Kidney (tissue), 14 donors: ENCODE data around the gene SLC2A9. TPM values are rescaled to one million over a fixed set of nuclear protein-coding genes. Genes with fewer than 3 reads are reported as not detected.

Experiments used
- DNase-seq, 5 donors: peaks; one replicate each; pipeline ENCODE4 v3.0.0-alpha.2; 2013 to 2020
- FAIRE-seq: peaks from 2 replicates; lab custom pipeline; 2012; peaks lifted over from hg19 to GRCh38; lab: Jason Lieb, UNC
- H3K27ac ChIP-seq, 2 donors: one replicate each; pipeline ENCODE4 v1.7.0; 2013; ENCODE audit warnings: low read depth in 2 of 2, low read length in 2 of 2, inconsistent platforms in 1 of 2
- H3K27me3 ChIP-seq: one replicate; pipeline ENCODE4 v1.7.1; 2013; ENCODE audit warnings: low read length, inconsistent platforms; ENCODE audit not compliant: control insufficient read depth, insufficient read depth
- H3K36me3 ChIP-seq, 3 donors: one replicate each; pipeline versions ENCODE4 v1.7.0 to v1.7.1; 2013; ENCODE audit warnings: low read length in 3 of 3, control low read depth in 1 of 3, inconsistent platforms in 1 of 3; ENCODE audit not compliant: insufficient read depth in 3 of 3, control insufficient read depth in 2 of 3
- H3K4me1 ChIP-seq, 3 donors: one replicate each; pipeline versions ENCODE4 v1.7.0 to v1.7.1; 2013; ENCODE audit warnings: low read length in 3 of 3, inconsistent platforms in 1 of 3, low read depth in 1 of 3; ENCODE audit not compliant: control insufficient read depth in 2 of 3, insufficient read depth in 2 of 3
- H3K4me3 ChIP-seq, 3 donors: one replicate each; pipeline versions ENCODE4 v1.7.0 to v1.8.1; 2013; ENCODE audit warnings: low read length in 3 of 3, control low read depth in 1 of 3, inconsistent platforms in 1 of 3
- H3K9ac ChIP-seq, 3 donors: one replicate each; pipeline versions ENCODE4 v1.7.0 to v1.7.1; 2013; ENCODE audit warnings: low read length in 3 of 3, control low read depth in 1 of 3, inconsistent platforms in 1 of 3
- H3K9me3 ChIP-seq, 3 donors: one replicate each; pipeline versions ENCODE4 v1.7.0 to v1.7.1; 2013; ENCODE audit warnings: low read length in 3 of 3, control low read depth in 1 of 3, inconsistent platforms in 1 of 3; ENCODE audit not compliant: control insufficient read depth in 2 of 3, insufficient read depth in 1 of 3
- intact Hi-C: fragments of 100-400 bp; cut with DNase I; formaldehyde crosslinking; loops from one replicate; pipeline ENCODE4 v1.11.1; 2022
- polyA plus RNA-seq: library from polyadenylated mRNA; stranded (reverse); fragments of 350-450 nt; fragmentation: Illumina TruSeq; extraction: RNeasy Lipid Tissue Mini Kit (QIAGEN cat#74804); gene quantifications from one replicate; pipeline ENCODE4 v1.2.3, GENCODE V29; 2014; ENCODE audit warnings: low read depth, low replicate concordance; ENCODE audit not compliant: insufficient read depth
- total RNA-seq: library from RNA; stranded (reverse); fragmentation: NEBNext Ultra II Directional; extraction: Animal tissue kit (Norgen Biotek cat#: 25700); gene quantifications from one replicate; pipeline ENCODE4 v1.2.1, GENCODE V29; 2021
- TF ChIP-seq, protein P1 (sequence below): IDR thresholded peaks from 3 replicates; pipeline ENCODE4 v1.5.1; 2012; ENCODE audit warnings: mild to moderate bottlenecking, moderate library complexity, borderline replicate concordance; ENCODE audit not compliant: insufficient read depth; ENCODE audit errors: extremely low read depth
- donor health status: control.
- donor health status: control.
- donor health status: control.
- donor health status: control.
- donor health status: control.
- donor health status: DM: yes; HTN: yes; CAD: no.
- donor health status: Normal renal cell carcinoma (clear cell type).

The SLC2A9 gene
- total and polyA plus RNA-seq, 2 donors from 2014 or later, result 41.5 to 47.6 TPM

DNA sequence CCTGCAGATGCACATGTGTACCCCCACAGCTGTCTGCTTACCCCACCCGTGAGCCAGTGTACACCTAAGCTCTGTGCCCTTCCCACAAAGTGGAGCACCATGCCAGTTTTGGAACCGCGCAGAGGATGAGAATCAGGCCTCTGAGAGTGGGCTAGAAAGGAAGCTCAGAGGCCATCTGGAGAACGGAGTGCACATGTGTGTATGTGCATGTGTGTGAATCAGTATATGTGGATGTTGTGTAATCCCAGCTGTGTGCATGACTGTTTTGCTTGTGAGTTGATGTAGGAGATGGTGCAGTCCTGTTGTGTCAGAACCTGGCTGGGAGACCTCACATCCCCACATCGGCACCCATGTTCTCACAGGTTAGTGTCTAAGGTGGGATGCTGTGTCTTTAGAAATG lies 146.9 kb downstream of the SLC2A9 start:
- DNase-seq (no peak), FAIRE-seq (no peak)
- no peaks in the 10 kb centered on the region for H3K9me3 ChIP-seq
- intact Hi-C loops, result no loop called here
- H3K27ac ChIP-seq, result no peak overlapping the region
- no peaks in the 10 kb centered on the region for H3K4me1 ChIP-seq
- H3K36me3 ChIP-seq, result no peaks in the 10 kb centered on the region
- H3K9ac ChIP-seq, result no peak overlapping the region
- H3K4me3 ChIP-seq, result no peak overlapping the region
- no peaks in the 10 kb centered on the region for H3K27me3 ChIP-seq
- TF ChIP-seq, protein P1, sequence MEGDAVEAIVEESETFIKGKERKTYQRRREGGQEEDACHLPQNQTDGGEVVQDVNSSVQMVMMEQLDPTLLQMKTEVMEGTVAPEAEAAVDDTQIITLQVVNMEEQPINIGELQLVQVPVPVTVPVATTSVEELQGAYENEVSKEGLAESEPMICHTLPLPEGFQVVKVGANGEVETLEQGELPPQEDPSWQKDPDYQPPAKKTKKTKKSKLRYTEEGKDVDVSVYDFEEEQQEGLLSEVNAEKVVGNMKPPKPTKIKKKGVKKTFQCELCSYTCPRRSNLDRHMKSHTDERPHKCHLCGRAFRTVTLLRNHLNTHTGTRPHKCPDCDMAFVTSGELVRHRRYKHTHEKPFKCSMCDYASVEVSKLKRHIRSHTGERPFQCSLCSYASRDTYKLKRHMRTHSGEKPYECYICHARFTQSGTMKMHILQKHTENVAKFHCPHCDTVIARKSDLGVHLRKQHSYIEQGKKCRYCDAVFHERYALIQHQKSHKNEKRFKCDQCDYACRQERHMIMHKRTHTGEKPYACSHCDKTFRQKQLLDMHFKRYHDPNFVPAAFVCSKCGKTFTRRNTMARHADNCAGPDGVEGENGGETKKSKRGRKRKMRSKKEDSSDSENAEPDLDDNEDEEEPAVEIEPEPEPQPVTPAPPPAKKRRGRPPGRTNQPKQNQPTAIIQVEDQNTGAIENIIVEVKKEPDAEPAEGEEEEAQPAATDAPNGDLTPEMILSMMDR, result no peak

DNA sequence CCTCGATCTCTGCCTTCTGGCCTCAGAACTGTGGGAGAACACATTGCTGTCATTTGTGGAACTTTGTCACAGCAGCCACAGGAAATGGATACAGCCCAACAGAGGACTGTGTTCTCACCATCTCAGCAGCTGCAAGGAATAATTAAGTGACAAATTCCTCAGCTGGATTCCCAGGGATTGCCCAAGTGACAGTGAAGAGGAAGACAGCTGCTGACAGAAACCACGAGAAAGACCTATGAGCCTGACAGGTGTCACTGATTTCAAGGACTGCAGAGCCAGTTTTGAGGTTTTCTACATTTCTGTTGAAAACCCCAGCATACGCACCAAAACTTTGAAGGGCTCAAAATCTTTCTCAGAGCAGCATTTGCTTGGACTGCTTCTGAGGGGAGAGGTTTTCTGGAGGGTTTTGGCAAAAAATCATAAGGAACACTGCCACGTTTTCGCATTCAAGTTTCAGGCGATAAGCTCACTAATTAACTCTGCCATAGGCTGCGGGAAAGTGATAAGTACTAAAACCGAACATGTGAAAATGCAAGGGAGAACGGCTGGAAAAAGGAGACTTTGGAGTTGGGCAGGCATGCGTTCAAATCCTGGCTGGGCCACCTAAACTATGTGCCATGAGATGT lies 151.0 kb downstream of the SLC2A9 start:
- intact Hi-C loops, result no loop called here
- no peaks in the 10 kb centered on the region for H3K4me1 ChIP-seq
- H3K9ac ChIP-seq, result no peak overlapping the region
- DNase-seq, result no peak
- no peaks in the 10 kb centered on the region for H3K9me3 ChIP-seq
- TF ChIP-seq, protein P1, result no peak
- FAIRE-seq, result no peak
- H3K27me3 ChIP-seq, result no peaks in the 10 kb centered on the region
- no peak overlapping the region for H3K4me3 ChIP-seq
- no peaks in the 10 kb centered on the region for H3K36me3 ChIP-seq
- H3K27ac ChIP-seq, result no peak overlapping the region

DNA sequence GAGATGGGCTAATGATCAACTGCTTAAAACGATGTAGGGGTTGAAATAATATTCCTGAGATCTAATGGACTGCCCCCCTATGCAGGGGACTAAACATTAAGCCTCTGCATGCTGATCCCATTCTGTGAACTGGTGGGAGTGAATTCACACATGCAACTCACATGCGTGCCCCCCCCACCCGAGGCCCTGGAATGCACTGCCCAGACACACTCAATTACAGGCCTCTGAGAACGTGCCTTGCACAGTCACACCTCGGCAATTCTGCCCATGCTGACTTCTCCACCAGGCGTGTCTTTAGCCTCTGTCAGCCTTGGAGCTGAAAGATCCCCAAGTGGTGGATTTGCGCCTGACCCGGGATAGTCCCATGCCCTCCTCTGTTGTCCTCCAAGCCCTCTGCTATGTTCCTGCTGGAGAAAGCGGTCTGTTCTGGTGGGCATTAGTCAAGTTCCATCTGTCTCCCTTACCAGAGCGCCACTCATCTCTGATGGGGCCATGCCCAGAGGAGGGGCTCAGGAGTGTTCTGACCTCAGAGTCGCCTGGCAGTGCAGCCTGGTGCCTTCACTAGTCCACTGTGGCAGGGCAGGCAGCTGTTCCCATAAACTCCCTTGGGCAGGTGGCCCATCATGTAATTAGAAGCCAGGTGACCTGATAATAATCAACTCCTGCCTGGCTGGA lies 153.4 kb downstream of the SLC2A9 start:
- H3K27me3 ChIP-seq, result no peaks in the 10 kb centered on the region
- intact Hi-C loops, result no loop called here
- H3K4me1 ChIP-seq, result no peaks in the 10 kb centered on the region
- no peaks in the 10 kb centered on the region for H3K9me3 ChIP-seq
- FAIRE-seq, result no peak
- no peak overlapping the region for H3K27ac ChIP-seq
- peak in 4 of 5 donors; percentile 78 to 88 (median 82) for DNase-seq
- TF ChIP-seq, protein P1, result no peak
- H3K36me3 ChIP-seq, result no peaks in the 10 kb centered on the region
- no peak overlapping the region for H3K9ac ChIP-seq
- H3K4me3 ChIP-seq, result no peak overlapping the region
